HEK293 (cell line): Measurements from ENCODE around the gene BCL7C.
A peak's percentile ranks its signal among the peaks of the same experiment; 100 is the strongest.

Experiments
- BCL11A ChIP-seq: fragments of 450-650 bp; formaldehyde crosslinking; IDR thresholded peaks from 2 replicates; pipeline ENCODE4 v1.5.1; 2016; ENCODE audit warnings: low read depth, missing biosample characterization, missing genetic modification characterization
- GLI2 ChIP-seq: fragments of 450-650 bp; formaldehyde crosslinking; IDR thresholded peaks from 2 replicates; pipeline ENCODE4; 2017; ENCODE audit warnings: missing biosample characterization, missing genetic modification characterization, low read depth, borderline replicate concordance
- MEIS1 ChIP-seq: sonication (generic); formaldehyde crosslinking; IDR thresholded peaks from 2 replicates; pipeline ENCODE4 v1.8.1; 2022; ENCODE audit warnings: missing genetic modification reagents, mild to moderate bottlenecking, borderline replicate concordance
- SCRT1 ChIP-seq: fragments of 450-650 bp; formaldehyde crosslinking; IDR thresholded peaks from 2 replicates; pipeline ENCODE4 v1.5.1; 2016; ENCODE audit warnings: missing biosample characterization, missing genetic modification characterization, borderline replicate concordance
- SCRT2 ChIP-seq: fragments of 450-650 bp; formaldehyde crosslinking; IDR thresholded peaks from 2 replicates; pipeline ENCODE4 v1.5.1; 2016; ENCODE audit warnings: missing biosample characterization, missing genetic modification characterization
- ZFHX2 ChIP-seq: fragments of 450-650 bp; formaldehyde crosslinking; conservative IDR thresholded peaks from 2 replicates; pipeline ENCODE4 v1.5.1; 2016; ENCODE audit warnings: missing biosample characterization, missing genetic modification characterization
- ZIC2 ChIP-seq: fragments of 450-650 bp; formaldehyde crosslinking; IDR thresholded peaks from 2 replicates; pipeline ENCODE4 v1.5.1; 2016; ENCODE audit warnings: missing biosample characterization, missing genetic modification characterization
- ZNF2 ChIP-seq: fragments of 450-650 bp; formaldehyde crosslinking; IDR thresholded peaks from 2 replicates; pipeline ENCODE4 v1.5.1; 2016; ENCODE audit warnings: missing biosample characterization, missing genetic modification characterization
- ZNF202 ChIP-seq: fragments of 450-650 bp; formaldehyde crosslinking; IDR thresholded peaks from 2 replicates; pipeline ENCODE4 v1.5.1; 2016; ENCODE audit warnings: missing biosample characterization, missing genetic modification characterization, borderline replicate concordance
- ZNF223 ChIP-seq: fragments of 450-650 bp; formaldehyde crosslinking; IDR thresholded peaks from 2 replicates; pipeline ENCODE4 v1.5.1; 2016; ENCODE audit warnings: missing biosample characterization, missing genetic modification characterization
- ZNF24 ChIP-seq: fragments of 450-650 bp; formaldehyde crosslinking; IDR thresholded peaks from 2 replicates; pipeline ENCODE4 v1.5.1; 2016; ENCODE audit warnings: missing biosample characterization, missing genetic modification characterization
- ZNF549 ChIP-seq: fragments of 450-650 bp; IDR thresholded peaks from 2 replicates; pipeline ENCODE4 v1.5.1; 2018; ENCODE audit warnings: missing biosample characterization, missing genetic modification characterization, mild to moderate bottlenecking, inconsistent platforms, moderate library complexity
- ZNF561 ChIP-seq: fragments of 450-650 bp; IDR thresholded peaks from 2 replicates; pipeline ENCODE4 v1.5.1; 2018; ENCODE audit warnings: missing biosample characterization, missing genetic modification characterization, borderline replicate concordance
- ZNF621 ChIP-seq: fragments of 450-650 bp; formaldehyde crosslinking; IDR thresholded peaks from 2 replicates; pipeline ENCODE4 v1.5.1; 2017; ENCODE audit warnings: missing biosample characterization, missing genetic modification characterization
- ZNF623 ChIP-seq: fragments of 450-650 bp; formaldehyde crosslinking; IDR thresholded peaks from 2 replicates; pipeline ENCODE4 v1.5.1; 2016; ENCODE audit warnings: missing biosample characterization, missing genetic modification characterization
- ZNF626 ChIP-seq: fragments of 450-650 bp; sonication (Bioruptor Pico); formaldehyde crosslinking; IDR thresholded peaks from 2 replicates; pipeline ENCODE4 v1.5.1; 2018; ENCODE audit warnings: missing biosample characterization, missing genetic modification characterization, inconsistent platforms
- ZNF830 ChIP-seq: fragments of 450-650 bp; IDR thresholded peaks from 2 replicates; pipeline ENCODE4 v1.5.0; 2018; ENCODE audit warnings: missing biosample characterization, missing genetic modification characterization, low read depth, mild to moderate bottlenecking, moderate library complexity
- TF ChIP-seq, protein P1 (sequence below): fragments of 450-650 bp; formaldehyde crosslinking; conservative IDR thresholded peaks from 2 replicates; pipeline ENCODE4 v1.5.1; 2016; ENCODE audit warnings: low read depth, missing biosample characterization, missing genetic modification characterization
- TF ChIP-seq, protein P2 (sequence below): fragments of 450-650 bp; formaldehyde crosslinking; IDR thresholded peaks from 2 replicates; pipeline ENCODE4 v1.5.1; 2016; ENCODE audit warnings: missing biosample characterization, missing genetic modification characterization, borderline replicate concordance
- TF ChIP-seq, protein P3 (sequence below): fragments of 450-650 bp; formaldehyde crosslinking; IDR thresholded peaks from 2 replicates; pipeline ENCODE4 v1.5.1; 2016; ENCODE audit warnings: missing biosample characterization, missing genetic modification characterization
- TF ChIP-seq, protein P4 (sequence below): fragments of 450-650 bp; formaldehyde crosslinking; IDR thresholded peaks from 2 replicates; pipeline ENCODE4 v1.5.1; 2016; ENCODE audit warnings: missing biosample characterization, missing genetic modification characterization

The BCL7C gene

DNA sequence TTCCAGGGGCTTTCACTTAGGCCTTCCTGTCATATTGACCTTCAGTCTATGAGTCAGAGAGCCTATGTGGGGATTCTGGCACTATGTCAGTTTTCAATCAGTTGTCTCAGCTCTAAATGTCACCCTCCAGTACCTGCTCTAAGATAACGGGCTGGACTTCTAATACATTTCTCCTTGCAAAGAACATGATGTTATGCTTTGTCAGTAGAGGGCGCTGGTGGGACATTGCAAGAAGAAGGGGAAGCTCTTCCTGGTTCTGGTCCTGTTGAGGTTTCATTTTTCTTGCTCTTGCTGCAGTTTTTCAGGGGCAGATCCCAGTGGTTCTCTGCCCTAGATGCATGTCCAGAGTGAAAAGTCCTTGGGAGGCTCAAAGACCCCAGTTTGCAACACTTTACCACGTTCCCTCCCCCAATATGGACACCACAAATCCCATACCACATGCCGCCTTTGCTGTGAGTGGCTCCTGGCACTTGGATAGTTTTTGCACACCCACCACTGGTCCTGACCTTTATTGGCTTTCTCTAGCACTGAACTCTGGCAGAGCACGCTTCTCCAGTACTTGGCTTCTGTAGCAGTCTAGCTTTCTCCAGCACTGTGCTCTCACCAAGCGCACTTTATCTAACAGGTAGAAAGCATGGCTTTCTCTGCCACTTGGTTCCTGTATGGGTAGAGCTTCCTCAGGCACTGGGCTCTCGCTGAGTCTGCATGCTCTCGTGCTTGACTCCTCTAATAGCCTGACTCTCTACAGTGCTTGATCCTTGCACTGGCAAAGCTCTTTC lies 49.0 kb downstream of the BCL7C start (continued):
- TF ChIP-seq, protein P1, sequence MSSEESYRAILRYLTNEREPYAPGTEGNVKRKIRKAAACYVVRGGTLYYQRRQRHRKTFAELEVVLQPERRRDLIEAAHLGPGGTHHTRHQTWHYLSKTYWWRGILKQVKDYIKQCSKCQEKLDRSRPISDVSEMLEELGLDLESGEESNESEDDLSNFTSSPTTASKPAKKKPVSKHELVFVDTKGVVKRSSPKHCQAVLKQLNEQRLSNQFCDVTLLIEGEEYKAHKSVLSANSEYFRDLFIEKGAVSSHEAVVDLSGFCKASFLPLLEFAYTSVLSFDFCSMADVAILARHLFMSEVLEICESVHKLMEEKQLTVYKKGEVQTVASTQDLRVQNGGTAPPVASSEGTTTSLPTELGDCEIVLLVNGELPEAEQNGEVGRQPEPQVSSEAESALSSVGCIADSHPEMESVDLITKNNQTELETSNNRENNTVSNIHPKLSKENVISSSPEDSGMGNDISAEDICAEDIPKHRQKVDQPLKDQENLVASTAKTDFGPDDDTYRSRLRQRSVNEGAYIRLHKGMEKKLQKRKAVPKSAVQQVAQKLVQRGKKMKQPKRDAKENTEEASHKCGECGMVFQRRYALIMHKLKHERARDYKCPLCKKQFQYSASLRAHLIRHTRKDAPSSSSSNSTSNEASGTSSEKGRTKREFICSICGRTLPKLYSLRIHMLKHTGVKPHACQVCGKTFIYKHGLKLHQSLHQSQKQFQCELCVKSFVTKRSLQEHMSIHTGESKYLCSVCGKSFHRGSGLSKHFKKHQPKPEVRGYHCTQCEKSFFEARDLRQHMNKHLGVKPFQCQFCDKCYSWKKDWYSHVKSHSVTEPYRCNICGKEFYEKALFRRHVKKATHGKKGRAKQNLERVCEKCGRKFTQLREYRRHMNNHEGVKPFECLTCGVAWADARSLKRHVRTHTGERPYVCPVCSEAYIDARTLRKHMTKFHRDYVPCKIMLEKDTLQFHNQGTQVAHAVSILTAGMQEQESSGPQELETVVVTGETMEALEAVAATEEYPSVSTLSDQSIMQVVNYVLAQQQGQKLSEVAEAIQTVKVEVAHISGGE (tag by site-specific recombination), result 0 out of 2 replicates have a peak, but pooled peaks have one; percentile 8
- TF ChIP-seq MEIS1 (CRISPR knock-in tag) (no peak), ZFHX2 (no peak), ZNF549 (no peak), ZNF202 (tag by site-specific recombination) (no peak), ZNF830 (tag by site-specific recombination) (no peak), BCL11A (tag by site-specific recombination) (no peak), ZNF561 (tag by site-specific recombination) (peak; percentile 43; the same call in 1 of the 2 replicates), ZNF2 (tag by site-specific recombination) (0 out of 2 replicates have a peak, but pooled peaks have one; percentile 38), SCRT1 (tag by site-specific recombination) (no peak), ZNF621 (tag by site-specific recombination) (no peak), GLI2 (tag by site-specific recombination) (no peak), SCRT2 (tag by site-specific recombination) (0 out of 2 replicates have a peak, but pooled peaks have one; percentile 25), ZNF24 (tag by site-specific recombination) (no peak), ZNF623 (tag by site-specific recombination) (no peak), ZIC2 (tag by site-specific recombination) (peak; percentile 37), ZNF223 (tag by site-specific recombination) (no peak), ZNF626 (tag by site-specific recombination) (no peak)
- TF ChIP-seq, protein P2, sequence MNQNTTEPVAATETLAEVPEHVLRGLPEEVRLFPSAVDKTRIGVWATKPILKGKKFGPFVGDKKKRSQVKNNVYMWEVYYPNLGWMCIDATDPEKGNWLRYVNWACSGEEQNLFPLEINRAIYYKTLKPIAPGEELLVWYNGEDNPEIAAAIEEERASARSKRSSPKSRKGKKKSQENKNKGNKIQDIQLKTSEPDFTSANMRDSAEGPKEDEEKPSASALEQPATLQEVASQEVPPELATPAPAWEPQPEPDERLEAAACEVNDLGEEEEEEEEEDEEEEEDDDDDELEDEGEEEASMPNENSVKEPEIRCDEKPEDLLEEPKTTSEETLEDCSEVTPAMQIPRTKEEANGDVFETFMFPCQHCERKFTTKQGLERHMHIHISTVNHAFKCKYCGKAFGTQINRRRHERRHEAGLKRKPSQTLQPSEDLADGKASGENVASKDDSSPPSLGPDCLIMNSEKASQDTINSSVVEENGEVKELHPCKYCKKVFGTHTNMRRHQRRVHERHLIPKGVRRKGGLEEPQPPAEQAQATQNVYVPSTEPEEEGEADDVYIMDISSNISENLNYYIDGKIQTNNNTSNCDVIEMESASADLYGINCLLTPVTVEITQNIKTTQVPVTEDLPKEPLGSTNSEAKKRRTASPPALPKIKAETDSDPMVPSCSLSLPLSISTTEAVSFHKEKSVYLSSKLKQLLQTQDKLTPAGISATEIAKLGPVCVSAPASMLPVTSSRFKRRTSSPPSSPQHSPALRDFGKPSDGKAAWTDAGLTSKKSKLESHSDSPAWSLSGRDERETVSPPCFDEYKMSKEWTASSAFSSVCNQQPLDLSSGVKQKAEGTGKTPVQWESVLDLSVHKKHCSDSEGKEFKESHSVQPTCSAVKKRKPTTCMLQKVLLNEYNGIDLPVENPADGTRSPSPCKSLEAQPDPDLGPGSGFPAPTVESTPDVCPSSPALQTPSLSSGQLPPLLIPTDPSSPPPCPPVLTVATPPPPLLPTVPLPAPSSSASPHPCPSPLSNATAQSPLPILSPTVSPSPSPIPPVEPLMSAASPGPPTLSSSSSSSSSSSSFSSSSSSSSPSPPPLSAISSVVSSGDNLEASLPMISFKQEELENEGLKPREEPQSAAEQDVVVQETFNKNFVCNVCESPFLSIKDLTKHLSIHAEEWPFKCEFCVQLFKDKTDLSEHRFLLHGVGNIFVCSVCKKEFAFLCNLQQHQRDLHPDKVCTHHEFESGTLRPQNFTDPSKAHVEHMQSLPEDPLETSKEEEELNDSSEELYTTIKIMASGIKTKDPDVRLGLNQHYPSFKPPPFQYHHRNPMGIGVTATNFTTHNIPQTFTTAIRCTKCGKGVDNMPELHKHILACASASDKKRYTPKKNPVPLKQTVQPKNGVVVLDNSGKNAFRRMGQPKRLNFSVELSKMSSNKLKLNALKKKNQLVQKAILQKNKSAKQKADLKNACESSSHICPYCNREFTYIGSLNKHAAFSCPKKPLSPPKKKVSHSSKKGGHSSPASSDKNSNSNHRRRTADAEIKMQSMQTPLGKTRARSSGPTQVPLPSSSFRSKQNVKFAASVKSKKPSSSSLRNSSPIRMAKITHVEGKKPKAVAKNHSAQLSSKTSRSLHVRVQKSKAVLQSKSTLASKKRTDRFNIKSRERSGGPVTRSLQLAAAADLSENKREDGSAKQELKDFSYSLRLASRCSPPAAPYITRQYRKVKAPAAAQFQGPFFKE (tag by site-specific recombination), result no peak
- TF ChIP-seq, protein P3, sequence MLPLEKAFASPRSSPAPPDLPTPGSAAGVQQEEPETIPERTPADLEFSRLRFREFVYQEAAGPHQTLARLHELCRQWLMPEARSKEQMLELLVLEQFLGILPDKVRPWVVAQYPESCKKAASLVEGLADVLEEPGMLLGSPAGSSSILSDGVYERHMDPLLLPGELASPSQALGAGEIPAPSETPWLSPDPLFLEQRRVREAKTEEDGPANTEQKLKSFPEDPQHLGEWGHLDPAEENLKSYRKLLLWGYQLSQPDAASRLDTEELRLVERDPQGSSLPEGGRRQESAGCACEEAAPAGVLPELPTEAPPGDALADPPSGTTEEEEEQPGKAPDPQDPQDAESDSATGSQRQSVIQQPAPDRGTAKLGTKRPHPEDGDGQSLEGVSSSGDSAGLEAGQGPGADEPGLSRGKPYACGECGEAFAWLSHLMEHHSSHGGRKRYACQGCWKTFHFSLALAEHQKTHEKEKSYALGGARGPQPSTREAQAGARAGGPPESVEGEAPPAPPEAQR, result no peak
- TF ChIP-seq, protein P4, sequence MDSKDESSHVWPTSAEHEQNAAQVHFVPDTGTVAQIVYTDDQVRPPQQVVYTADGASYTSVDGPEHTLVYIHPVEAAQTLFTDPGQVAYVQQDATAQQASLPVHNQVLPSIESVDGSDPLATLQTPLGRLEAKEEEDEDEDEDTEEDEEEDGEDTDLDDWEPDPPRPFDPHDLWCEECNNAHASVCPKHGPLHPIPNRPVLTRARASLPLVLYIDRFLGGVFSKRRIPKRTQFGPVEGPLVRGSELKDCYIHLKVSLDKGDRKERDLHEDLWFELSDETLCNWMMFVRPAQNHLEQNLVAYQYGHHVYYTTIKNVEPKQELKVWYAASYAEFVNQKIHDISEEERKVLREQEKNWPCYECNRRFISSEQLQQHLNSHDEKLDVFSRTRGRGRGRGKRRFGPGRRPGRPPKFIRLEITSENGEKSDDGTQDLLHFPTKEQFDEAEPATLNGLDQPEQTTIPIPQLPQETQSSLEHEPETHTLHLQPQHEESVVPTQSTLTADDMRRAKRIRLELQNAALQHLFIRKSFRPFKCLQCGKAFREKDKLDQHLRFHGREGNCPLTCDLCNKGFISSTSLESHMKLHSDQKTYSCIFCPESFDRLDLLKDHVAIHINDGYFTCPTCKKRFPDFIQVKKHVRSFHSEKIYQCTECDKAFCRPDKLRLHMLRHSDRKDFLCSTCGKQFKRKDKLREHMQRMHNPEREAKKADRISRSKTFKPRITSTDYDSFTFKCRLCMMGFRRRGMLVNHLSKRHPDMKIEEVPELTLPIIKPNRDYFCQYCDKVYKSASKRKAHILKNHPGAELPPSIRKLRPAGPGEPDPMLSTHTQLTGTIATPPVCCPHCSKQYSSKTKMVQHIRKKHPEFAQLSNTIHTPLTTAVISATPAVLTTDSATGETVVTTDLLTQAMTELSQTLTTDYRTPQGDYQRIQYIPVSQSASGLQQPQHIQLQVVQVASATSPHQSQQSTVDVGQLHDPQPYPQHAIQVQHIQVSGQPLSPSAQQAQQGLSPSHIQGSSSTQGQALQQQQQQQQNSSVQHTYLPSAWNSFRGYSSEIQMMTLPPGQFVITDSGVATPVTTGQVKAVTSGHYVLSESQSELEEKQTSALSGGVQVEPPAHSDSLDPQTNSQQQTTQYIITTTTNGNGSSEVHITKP (tag by site-specific recombination), result no peak
